Measurements from ENCODE around the gene ROPN1B. TPM values are rescaled to one million over a fixed set of nuclear protein-coding genes. Genes with fewer than 3 reads are reported as not detected.
A peak's percentile ranks its signal among the peaks of the same experiment; 100 is the strongest.
"Not testable (repeated sequence)": the region's sequence is repeated elsewhere in the genome, so short reads cannot be mapped to it uniquely, and the experiment has no call there.

ROPN1B gene
- total RNA-seq, 4 donors from 2014 or later: 0.60 to 8.8 (median 6.9) TPM; not detected in 1

DNA sequence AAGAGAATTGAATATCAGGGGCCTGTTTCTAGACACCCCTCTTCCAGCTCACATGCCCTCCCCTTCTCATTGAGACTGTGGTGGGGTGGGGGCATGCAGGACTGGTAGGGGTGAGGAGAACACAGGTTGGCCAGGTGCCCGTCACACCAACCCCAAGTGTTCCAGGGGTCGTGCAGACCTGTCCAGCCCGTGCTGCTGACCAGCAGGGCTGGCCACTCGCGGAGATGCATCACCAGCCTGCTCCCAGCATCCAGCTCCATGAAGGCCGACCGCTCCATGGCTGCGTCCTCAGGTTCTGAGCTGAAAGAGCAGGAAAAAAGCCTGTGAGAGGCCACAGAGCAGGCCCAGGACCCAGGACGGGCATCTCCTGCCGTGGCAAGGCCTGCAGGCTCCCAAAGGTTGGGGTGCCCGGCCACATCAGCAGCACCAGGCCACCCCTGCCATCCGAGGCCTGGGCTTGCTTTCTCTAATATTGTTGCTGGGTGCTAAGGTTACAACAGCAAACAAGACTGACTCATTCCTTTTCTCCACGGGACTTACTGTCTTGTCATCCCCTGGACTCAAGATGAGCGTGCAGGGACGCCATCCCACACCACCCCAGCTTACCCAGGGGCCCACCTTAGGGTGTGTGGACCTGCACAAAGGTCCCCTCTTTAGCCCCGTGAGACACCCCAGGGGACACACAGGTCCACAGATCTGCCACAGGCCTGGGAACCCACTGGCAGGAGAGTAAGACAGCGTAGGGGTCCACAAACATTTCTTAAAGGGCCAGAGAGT is 35.4 kb upstream of the ROPN1B start:
- not testable (repeated sequence) for H3K36me3 ChIP-seq; H3K27me3 ChIP-seq; H3K4me3 ChIP-seq; H3K27ac ChIP-seq; DNase-seq (ENCODE audit: low spot score in 2 of 2); H3K9me3 ChIP-seq; H3K4me1 ChIP-seq
- 85 to 86% methylated on average over 8 to 16 of the region's 17 CpGs for WGBS, 2 donors

DNA sequence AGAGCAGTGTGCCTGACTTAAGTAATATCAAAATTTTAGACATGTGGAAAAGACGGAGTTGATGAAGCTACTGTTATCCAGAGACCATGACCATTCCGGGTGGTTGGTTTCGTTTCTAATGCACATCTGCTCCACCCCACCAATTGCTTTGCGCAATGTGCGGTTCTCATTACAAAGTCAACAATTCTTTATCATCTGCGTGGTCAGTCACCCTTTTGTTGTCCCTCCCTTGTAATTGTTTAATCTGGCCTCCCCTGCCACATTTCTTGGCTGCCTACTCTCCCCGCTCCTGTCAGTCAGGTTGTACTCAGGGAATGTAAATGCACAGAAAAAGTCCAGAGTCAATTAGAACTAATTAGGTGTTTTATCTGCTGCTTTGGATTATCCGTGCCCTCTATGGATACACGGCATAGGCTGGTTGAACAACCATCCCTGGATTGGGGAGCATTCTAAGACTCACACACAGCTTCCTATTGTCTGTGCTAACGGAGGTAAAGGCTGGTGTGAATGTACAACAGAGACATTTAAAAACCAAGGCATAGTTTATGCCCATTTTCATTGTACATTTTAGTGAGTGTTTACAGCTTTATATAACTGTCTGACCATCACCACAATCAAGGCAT is 33.6 kb upstream of the ROPN1B start:
- H3K9me3 ChIP-seq; H3K27me3 ChIP-seq; H3K27ac ChIP-seq; H3K4me1 ChIP-seq; H3K4me3 ChIP-seq; DNase-seq (ENCODE audit: low spot score in 2 of 2); H3K36me3 ChIP-seq: not testable (repeated sequence)
- WGBS, 2 donors: 79 to 83% methylated on average over 10 of the region's 10 CpGs

DNA sequence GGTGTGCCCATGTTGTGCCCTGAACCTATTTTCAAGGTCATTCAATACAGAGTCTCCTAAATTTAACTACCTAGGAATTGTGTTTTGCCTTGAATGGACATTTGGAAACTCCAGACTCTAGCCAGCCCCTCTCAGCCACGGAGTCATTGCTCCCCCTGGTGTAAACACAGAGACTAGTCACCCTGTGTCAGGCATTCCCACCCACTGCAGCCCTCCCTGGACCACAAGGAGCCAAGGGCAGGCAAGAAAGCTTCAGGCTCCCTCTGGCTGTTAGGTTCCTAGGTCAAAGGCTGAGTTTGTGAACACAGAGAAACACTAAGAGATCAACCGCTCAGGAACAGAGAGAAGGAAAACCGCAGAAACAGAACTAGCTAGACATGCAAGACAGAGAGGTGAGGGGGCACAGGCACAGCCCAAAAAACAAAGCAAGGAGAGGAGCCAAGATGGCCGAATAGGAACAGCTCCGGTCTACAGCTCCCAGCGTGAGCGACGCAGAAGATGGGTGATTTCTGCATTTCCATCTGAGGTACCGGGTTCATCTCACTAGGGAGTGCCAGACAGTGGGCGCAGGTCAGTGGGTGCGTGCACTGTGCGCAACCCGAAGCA is 32.7 kb upstream of the ROPN1B start:
- H3K27ac ChIP-seq; H3K9me3 ChIP-seq; H3K4me1 ChIP-seq; H3K36me3 ChIP-seq; DNase-seq (ENCODE audit: low spot score in 2 of 2); H3K4me3 ChIP-seq; H3K27me3 ChIP-seq: not testable (repeated sequence)
- WGBS, 2 donors: 81 to 86% methylated on average over 13 of the region's 13 CpGs
- TF ChIP-seq, protein P1, sequence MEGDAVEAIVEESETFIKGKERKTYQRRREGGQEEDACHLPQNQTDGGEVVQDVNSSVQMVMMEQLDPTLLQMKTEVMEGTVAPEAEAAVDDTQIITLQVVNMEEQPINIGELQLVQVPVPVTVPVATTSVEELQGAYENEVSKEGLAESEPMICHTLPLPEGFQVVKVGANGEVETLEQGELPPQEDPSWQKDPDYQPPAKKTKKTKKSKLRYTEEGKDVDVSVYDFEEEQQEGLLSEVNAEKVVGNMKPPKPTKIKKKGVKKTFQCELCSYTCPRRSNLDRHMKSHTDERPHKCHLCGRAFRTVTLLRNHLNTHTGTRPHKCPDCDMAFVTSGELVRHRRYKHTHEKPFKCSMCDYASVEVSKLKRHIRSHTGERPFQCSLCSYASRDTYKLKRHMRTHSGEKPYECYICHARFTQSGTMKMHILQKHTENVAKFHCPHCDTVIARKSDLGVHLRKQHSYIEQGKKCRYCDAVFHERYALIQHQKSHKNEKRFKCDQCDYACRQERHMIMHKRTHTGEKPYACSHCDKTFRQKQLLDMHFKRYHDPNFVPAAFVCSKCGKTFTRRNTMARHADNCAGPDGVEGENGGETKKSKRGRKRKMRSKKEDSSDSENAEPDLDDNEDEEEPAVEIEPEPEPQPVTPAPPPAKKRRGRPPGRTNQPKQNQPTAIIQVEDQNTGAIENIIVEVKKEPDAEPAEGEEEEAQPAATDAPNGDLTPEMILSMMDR (IDR thresholded peaks at IDR 0.05): peak in 4 of 5 experiments; percentile 12 to 19 (median 16)

DNA sequence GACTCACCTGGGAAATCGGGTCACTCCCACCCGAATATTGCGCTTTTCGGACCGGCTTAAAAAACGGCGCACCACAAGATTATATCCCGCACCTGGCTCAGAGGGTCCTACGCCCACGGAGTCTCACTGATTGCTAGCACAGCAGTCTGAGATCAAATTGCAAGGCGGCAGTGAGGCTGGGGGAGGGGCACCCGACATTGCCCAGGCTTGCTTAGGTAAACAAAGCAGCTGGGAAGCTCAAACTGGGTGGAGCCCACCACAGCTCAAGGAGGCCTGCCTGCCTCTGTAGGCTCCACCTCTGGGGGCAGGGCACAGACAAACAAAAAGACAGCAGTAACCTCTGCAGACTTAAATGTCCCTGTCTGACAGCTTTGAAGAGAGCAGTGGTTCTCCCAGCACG is 32.1 kb upstream of the ROPN1B start:
- not testable (repeated sequence) for H3K4me1 ChIP-seq; H3K9me3 ChIP-seq; H3K27ac ChIP-seq; H3K4me3 ChIP-seq; DNase-seq (ENCODE audit: low spot score in 2 of 2); H3K36me3 ChIP-seq; H3K27me3 ChIP-seq
- WGBS, 2 donors: 70 to 72% methylated on average over 7 to 12 of the region's 13 CpGs

DNA sequence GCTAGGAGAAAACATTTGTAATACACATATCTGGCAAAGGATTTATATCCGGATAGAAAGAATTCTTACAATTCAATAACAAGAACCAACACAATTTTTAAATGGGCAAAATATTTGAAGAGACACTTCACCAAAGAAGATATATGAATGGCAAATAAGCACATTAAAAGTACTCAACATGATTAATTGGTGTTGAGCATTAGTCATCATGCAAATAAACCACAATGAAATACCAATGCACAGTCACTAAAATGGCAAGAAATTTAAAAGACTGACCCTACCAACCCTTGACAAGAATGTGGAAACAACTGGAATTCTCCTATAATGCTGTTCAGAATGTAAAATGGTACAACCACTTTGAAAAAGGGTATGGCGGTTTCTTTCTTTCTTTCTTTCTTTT is 21.2 kb upstream of the ROPN1B start:
- 87 to 94% methylated on average over 2 of the region's 2 CpGs for WGBS, 2 donors
- not testable (repeated sequence) for H3K36me3 ChIP-seq; H3K9me3 ChIP-seq; DNase-seq (ENCODE audit: low spot score in 2 of 2); H3K4me1 ChIP-seq; H3K27ac ChIP-seq; H3K27me3 ChIP-seq; H3K4me3 ChIP-seq

DNA sequence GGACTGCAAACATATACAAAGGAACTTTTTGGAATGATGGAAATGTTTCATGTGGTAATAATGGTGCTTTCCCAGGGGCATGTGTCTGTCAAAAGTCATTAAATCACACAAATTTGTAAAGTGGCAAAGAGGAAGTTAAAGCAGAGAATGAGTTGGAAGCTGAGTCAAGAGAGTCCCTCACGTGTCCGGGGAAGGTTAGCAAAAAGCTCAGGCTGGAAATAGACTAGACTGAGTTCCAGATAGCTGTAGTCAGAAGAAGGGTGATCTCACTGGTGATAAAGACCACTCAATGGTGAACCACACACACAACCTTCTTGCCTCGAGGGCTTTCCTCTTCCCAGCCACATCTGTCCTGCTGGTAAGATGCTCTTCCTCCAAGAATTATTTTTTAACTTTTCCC is 20.1 kb upstream of the ROPN1B start:
- not testable (repeated sequence) for H3K4me3 ChIP-seq; DNase-seq (ENCODE audit: low spot score in 2 of 2); H3K9me3 ChIP-seq; H3K36me3 ChIP-seq; H3K27ac ChIP-seq; H3K4me1 ChIP-seq; H3K27me3 ChIP-seq
- 41 to 51% methylated on average over 3 of the region's 3 CpGs for WGBS, 2 donors

DNA sequence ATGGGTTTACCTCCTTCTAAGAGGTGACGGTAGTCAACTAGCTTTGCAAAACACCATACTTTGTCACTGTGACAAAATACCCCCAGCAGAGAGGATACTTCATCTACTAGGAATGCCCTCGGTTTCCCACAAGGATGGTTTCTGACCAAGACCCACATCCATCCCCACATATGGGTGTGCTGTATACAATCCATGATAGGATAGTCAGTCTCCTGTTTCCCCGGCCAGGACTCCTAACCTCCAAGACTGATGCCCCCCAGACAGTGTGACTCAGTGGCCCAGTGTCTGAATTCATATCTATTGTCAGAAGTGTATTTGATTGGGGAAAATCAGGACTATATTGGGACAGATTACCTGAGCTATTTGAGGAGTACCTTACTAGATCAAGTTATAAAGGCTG is 17.8 kb upstream of the ROPN1B start:
- WGBS, 2 donors: 85 to 93% methylated on average over 3 of the region's 3 CpGs
- not testable (repeated sequence) for H3K27ac ChIP-seq; H3K4me1 ChIP-seq; DNase-seq (ENCODE audit: low spot score in 2 of 2); H3K36me3 ChIP-seq; H3K4me3 ChIP-seq; H3K9me3 ChIP-seq; H3K27me3 ChIP-seq

DNA sequence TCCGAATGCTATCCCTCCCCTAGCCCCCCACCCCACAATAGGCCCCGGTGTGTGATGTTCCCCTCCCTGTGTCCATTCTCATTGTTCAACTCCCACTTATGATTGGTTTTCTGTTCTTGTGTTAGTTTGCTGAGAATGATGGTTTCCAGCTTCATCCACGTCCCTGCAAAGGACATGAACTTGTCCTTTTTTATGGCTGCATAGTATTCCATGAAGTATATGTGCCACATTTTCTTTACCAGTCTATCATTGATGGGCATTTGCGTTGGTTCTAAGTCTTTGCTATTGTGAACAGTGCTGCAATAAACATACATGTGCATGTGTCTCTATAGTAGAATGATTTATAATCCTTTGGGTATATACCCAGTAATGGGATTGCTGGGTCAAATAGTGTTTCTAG is 12.0 kb upstream of the ROPN1B start:
- not testable (repeated sequence) for H3K4me3 ChIP-seq; H3K36me3 ChIP-seq; H3K9me3 ChIP-seq; H3K27ac ChIP-seq; H3K4me1 ChIP-seq; DNase-seq (ENCODE audit: low spot score in 2 of 2)
- peaks cover 0 to 48% of the 10 kb centered on the region in 2 donors for H3K27me3 ChIP-seq
- WGBS, 2 donors: 91 to 92% methylated on average over 4 of the region's 4 CpGs
